DND-41 (cell line): ENCODE results near the gene OAS2.
A peak's percentile ranks its signal among the peaks of the same experiment; 100 is the strongest.

Source experiments
- ATAC-seq: fragments of 200-7000 bp; cut with Tn5 transposase; 3 replicates; pipeline ENCODE4 v1.9.1; 2021; ENCODE audit warnings: low read depth; ENCODE audit not compliant: insufficient read depth
- DNase-seq: peaks from one replicate; pipeline ENCODE4 v3.0.0-alpha.2; 2020
- H2AFZ ChIP-seq: 2 replicates; pipeline ENCODE4 v1.6.0; 2012; ENCODE audit warnings: low read depth, low read length
- H3K27ac ChIP-seq: 2 replicates; pipeline ENCODE4 v1.5.1; 2012; ENCODE audit warnings: low read length, inconsistent platforms
- H3K27me3 ChIP-seq: fragments of 200-600 bp; sonication (generic); 2 replicates; pipeline ENCODE4 v1.6.0; 2012; ENCODE audit warnings: low read length, mild to moderate bottlenecking, inconsistent platforms; ENCODE audit not compliant: insufficient read depth, poor library complexity
- H3K36me3 ChIP-seq: 2 replicates; pipeline ENCODE4 v1.5.1; 2012; ENCODE audit warnings: low read length, inconsistent platforms; ENCODE audit not compliant: insufficient read depth
- H3K4me1 ChIP-seq: 2 replicates; pipeline ENCODE4 v1.5.1; 2012; ENCODE audit warnings: mild to moderate bottlenecking, low read length; ENCODE audit not compliant: insufficient read depth
- H3K4me2 ChIP-seq: 2 replicates; pipeline ENCODE4 v1.6.0; 2012; ENCODE audit warnings: mild to moderate bottlenecking, moderate library complexity, low read length, inconsistent platforms; ENCODE audit not compliant: insufficient read depth
- H3K4me3 ChIP-seq, 2 experiments: fragments of 200-600 bp in 1 of 2; shearing (Covaris generic) in 1 of 2; 2 replicates each; pipeline ENCODE4 v1.5.1; 2012 to 2016; ENCODE audit warnings: inconsistent platforms in 2 of 2, low read length in 2 of 2, mild to moderate bottlenecking in 2 of 2, low read depth in 1 of 2, moderate library complexity in 1 of 2
- H3K79me2 ChIP-seq: 2 replicates; pipeline ENCODE4 v1.6.0; 2012; ENCODE audit warnings: low read length, inconsistent platforms; ENCODE audit not compliant: insufficient read depth
- H3K9ac ChIP-seq: 2 replicates; pipeline ENCODE4 v1.6.0; 2012; ENCODE audit warnings: low read depth, mild to moderate bottlenecking, inconsistent platforms, low read length, moderate library complexity
- H3K9me3 ChIP-seq: 2 replicates; pipeline ENCODE4 v1.5.1; 2012; ENCODE audit warnings: low read length, moderate library complexity, mild to moderate bottlenecking, inconsistent platforms; ENCODE audit not compliant: insufficient read depth, severe bottlenecking
- H4K20me1 ChIP-seq: 2 replicates; pipeline ENCODE4 v1.6.0; 2012; ENCODE audit warnings: low read length; ENCODE audit not compliant: insufficient read depth
- CTCF ChIP-seq: IDR thresholded peaks from 2 replicates; pipeline ENCODE4 v1.5.1; 2012; ENCODE audit warnings: borderline replicate concordance, low read length, moderate library complexity, mild to moderate bottlenecking; ENCODE audit not compliant: poor library complexity, severe bottlenecking; ENCODE audit errors: extremely low read depth
- EZH2 ChIP-seq: IDR thresholded peaks from 3 replicates; pipeline ENCODE4 v1.6.1; 2012; ENCODE audit warnings: borderline replicate concordance, low read depth, mild to moderate bottlenecking, moderate library complexity, low read length, inconsistent platforms; ENCODE audit not compliant: severe bottlenecking

The OAS2 gene

DNA sequence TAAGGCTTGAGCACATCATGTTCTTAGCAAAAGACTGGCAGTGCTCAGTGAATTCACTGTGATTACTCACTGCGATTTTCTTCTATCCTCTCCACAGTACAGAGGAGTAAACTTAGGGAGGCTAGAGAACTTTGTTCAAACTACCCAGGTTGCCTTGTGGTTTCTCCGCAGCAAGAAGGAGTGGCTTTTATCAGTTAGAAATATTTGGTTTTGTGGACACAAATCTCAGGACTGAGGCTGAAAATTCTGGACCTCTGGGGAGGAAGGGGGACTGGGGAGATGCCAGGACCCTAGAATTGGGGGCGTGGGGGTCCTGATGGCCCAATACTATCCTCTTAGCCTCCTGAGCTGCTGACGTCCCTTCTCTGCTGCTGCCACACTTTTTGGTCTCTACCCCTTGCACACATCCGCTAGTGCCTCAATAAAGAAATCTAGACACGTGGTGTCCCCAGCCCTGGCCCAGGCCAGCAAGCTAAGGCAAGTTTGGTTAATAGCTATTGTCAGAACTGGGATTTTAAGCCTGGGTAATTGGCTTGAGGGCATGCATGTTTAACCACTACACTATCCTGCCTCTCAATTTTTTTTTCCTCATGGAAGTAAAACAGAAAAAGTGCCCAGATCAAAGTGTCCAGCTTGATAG, 842 bp downstream of the OAS2 start:
- Histone ChIP-seq H3K4me1 (peaks cover 40% of the 10 kb centered on the region), H3K79me2 (peaks cover 27% of the 10 kb centered on the region), H3K36me3 (no peaks in the 10 kb centered on the region), H4K20me1 (no peaks in the 10 kb centered on the region), H3K9me3 (peaks cover 6% of the 10 kb centered on the region), H3K9ac (peak overlapping the region; percentile 72), H3K27ac (peak overlapping the region; percentile 93), H2AFZ (peak overlapping the region; percentile 88), H3K27me3 (no peaks in the 10 kb centered on the region), H3K4me2 (peak overlapping the region; percentile 84), H3K4me3 (peak overlapping the region; percentile 45 to 80; a peak in 3 of 4 replicates)
- TF ChIP-seq CTCF, result no peak
- no peak for TF ChIP-seq EZH2
- peak; percentile 35 for ATAC-seq
- peak; percentile 55 for DNase-seq

DNA sequence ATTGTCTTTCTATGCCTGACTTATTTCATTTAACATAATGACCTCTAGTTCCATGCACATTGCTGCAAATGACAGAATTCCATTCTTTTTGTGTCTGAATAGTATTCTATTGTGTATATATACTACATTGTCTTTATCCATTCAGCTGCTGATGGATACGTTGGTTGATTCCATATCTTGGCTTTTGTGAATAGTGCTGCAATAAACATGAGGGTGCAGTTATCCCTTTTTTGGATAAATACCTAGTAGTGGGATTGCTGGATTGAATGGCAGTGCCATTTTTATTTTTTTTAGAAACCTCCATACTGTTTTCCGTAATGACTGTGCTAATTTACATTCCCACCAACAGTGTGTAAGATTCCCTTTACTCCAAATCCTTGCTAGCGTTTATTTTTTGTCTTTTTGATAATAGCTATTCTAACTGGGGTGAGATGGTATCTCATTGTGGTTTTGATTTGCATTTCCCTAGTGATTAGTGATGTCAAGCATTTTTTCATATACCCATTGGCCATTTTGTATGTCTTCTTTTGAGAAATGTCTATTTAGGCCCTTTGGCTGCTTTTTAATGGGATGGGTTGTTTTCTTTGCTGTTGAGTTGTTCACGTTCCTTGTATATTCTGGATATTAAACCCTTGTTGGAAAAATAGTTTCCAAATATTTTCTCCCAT, 2.3 kb downstream of the OAS2 start:
- Histone ChIP-seq H2AFZ (no peak overlapping the region; the same call in 1 of the 2 replicates), H3K79me2 (peaks cover 27% of the 10 kb centered on the region), H3K36me3 (no peaks in the 10 kb centered on the region), H4K20me1 (no peaks in the 10 kb centered on the region), H3K4me2 (peak overlapping the region; percentile 84), H3K9me3 (peaks cover 16% of the 10 kb centered on the region), H3K9ac (no peak overlapping the region), H3K27me3 (no peaks in the 10 kb centered on the region), H3K27ac (no peak overlapping the region), H3K4me3 (peak overlapping the region in 1 of 2 experiments; percentile 22; a peak in 1 of 4 replicates), H3K4me1 (peaks cover 40% of the 10 kb centered on the region)
- ATAC-seq, result no peak
- no peak for DNase-seq
- TF ChIP-seq CTCF, result no peak
- no peak for TF ChIP-seq EZH2

DNA sequence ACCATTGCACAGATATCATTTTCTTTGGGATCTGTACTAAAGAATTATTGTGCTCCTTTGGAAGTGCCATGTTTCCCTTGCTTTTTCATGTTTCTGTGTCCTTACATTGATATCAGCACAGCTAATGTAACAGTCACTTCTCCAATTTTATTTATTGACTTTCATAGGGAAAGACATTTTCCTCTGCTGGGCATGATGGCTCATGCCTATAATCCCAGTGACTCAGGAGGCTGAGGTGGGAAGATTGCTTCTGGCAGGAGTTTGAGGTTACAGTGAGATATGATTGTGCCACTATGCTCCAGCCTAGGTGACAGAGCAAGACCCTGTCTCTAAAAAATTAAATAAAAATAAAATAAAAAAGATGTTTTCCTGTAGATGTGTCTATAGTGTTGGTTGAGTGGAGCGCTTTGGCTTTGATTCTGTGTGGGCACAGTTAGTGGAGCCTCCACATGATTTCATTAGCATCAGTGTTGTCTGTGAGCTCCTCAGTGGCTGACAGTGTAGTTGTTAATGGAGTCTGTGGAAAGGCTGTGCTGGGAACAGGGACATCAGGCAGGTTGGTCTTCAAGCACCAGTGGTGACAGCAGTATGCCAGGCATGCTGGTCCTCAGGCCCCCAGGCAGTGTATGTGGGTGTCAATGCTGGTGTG, 7.4 kb downstream of the OAS2 start:
- peaks cover 7% of the 10 kb centered on the region for H3K4me1 ChIP-seq
- no peak for DNase-seq
- no peaks in the 10 kb centered on the region for H4K20me1 ChIP-seq
- peaks cover 16% of the 10 kb centered on the region for H3K9me3 ChIP-seq
- no peaks in the 10 kb centered on the region for H3K27me3 ChIP-seq
- no peak overlapping the region for H2AFZ ChIP-seq
- H3K4me3 ChIP-seq, result no peak overlapping the region
- no peak overlapping the region; the same call in 1 of the 2 replicates for H3K27ac ChIP-seq
- 0 out of 2 replicates have a peak, but pooled peaks cover 2% of the 10 kb centered on the region for H3K36me3 ChIP-seq
- H3K79me2 ChIP-seq, result peaks cover 12% of the 10 kb centered on the region
- no peak overlapping the region for H3K4me2 ChIP-seq
- TF ChIP-seq CTCF (no peak), EZH2 (no peak)
- H3K9ac ChIP-seq, result no peak overlapping the region
- ATAC-seq, result no peak
